D721Med (cell line): Measurements from ENCODE around the gene TAF1B.

ENCODE experiments used
- DNase-seq: peaks from one replicate; pipeline ENCODE4 v3.0.0; 2011; ENCODE audit warnings: low spot score; ENCODE audit not compliant: insufficient read length
- FAIRE-seq: peaks from 2 replicates; lab custom pipeline; 2011; peaks lifted over from hg19 to GRCh38; lab: Jason Lieb, UNC
- TF ChIP-seq, protein P1 (sequence below): IDR thresholded peaks from 2 replicates; pipeline ENCODE4 v1.5.1; 2012; ENCODE audit warnings: mild to moderate bottlenecking, control low read depth; ENCODE audit not compliant: insufficient read depth; ENCODE audit errors: missing control alignments

TAF1B gene

DNA sequence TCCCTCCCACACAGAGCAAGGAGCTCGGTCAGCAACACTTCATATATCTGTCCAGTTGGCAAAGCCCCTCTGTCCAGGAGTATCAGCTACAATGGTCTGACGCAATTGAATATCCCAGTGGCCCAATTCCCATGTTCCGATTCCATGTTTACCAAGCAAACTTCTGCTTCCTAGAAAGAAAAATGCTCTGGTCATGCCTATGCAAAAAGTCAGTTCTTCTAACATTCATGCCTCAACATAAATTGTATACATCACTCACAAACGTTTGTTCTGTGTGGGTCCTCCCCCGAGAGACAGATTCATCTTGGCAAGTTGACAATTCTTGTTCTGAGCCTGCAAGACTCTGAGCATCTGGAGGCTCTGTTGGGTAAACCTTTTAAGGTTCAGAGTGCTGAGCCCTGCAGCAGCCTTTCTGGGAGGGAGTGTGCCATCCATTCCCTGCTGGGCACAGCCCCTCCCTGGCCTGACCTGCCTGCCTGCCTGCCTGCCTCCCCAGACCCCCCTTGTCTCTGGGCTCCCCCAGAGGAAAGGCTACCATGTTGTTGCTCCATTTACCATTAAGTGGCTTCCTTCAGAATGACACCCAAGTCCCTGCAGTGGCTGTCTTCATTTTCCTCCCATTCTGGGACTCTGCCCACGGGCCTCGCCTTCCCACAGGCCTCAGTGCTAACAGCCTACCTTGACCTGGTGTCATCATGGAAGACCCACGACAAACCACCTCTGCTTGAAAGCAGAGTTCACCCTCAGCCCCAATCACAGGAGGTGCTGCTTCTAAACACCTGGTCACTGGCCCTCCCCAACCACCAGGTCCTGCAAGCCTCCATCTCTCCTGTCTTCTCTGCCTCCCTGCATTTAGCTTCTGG lies 37.6 kb upstream of the TAF1B start:
- no peak for FAIRE-seq
- TF ChIP-seq, protein P1, sequence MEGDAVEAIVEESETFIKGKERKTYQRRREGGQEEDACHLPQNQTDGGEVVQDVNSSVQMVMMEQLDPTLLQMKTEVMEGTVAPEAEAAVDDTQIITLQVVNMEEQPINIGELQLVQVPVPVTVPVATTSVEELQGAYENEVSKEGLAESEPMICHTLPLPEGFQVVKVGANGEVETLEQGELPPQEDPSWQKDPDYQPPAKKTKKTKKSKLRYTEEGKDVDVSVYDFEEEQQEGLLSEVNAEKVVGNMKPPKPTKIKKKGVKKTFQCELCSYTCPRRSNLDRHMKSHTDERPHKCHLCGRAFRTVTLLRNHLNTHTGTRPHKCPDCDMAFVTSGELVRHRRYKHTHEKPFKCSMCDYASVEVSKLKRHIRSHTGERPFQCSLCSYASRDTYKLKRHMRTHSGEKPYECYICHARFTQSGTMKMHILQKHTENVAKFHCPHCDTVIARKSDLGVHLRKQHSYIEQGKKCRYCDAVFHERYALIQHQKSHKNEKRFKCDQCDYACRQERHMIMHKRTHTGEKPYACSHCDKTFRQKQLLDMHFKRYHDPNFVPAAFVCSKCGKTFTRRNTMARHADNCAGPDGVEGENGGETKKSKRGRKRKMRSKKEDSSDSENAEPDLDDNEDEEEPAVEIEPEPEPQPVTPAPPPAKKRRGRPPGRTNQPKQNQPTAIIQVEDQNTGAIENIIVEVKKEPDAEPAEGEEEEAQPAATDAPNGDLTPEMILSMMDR = no peak
- no peak for DNase-seq

GRCh38 chr2:9806298-9806610 lies 37.0 kb upstream of the TAF1B start:
- FAIRE-seq (no peak), DNase-seq (no peak)
- TF ChIP-seq, protein P1 = no peak

DNA sequence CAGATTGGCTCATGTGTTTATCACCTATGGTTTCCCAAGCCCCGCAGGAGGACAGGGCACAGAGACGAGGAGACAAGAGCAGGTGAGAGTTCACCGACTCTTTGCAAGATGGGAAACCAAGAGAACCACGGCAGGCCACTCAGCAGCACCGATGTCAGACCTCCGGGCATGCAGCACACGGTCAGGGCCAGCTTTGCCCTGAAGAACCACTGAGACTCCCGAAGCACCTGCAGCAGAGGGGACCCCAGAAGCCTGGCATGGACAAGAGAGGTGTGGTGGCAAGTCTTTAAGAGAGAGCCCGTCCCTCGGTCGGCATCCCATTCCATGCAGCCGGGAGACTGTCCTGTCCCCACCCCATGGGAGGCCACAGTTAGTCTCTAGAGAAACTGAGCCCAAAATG lies 36.6 kb upstream of the TAF1B start:
- DNase-seq = no peak
- TF ChIP-seq, protein P1 = no peak
- no peak for FAIRE-seq

- DNase-seq = no peak
- FAIRE-seq = no peak
- TF ChIP-seq, protein P1 = no peak
These were observed 36.2 kb upstream of the TAF1B start for GRCh38 chr2:9807056-9807455.

DNA sequence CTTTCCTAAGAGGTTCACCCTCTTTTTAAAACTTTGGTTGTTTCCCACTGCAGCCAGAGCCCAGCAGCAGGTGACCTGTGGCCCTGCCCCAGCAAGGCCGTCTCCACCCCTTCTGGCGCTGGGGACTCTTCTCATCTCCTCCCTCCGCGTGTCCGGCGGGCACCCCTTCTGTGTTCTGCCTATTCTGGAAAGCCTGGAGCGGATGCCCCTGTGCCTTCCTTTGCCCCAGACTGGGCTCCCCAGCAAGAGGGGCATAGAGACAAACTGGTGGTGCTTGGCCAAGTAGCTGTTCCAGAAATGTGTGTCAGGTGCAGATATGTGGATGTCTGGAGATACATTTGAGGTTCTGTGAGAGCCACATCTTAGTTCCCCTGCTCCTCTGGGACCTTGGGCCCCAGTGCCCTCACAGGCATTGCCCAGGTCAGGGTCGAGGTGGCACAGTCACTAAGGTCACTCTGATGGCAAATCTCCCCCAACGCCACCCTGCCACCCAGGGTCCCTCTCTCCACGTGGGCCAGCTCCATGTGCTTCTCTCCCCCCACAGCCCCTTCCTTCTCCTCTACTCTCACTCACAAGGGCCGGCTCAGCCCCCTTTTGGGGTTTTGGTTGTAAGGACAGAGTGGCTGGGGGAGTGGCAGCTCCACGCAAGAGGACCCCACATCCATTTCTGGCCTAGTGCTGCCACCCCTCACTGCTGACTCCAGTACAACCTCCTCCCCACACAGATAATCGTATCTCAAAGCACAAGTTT lies 35.5 kb upstream of the TAF1B start:
- FAIRE-seq = no peak
- TF ChIP-seq, protein P1 = no peak
- no peak for DNase-seq

- DNase-seq = no peak
- TF ChIP-seq, protein P1 = no peak
- no peak for FAIRE-seq
These were observed 34.8 kb upstream of the TAF1B start for GRCh38 chr2:9808334-9809063.
